ENCODE measurements around the gene TMEM63A. TPM values are rescaled to one million over a fixed set of nuclear protein-coding genes. Genes with fewer than 3 reads are reported as not detected.

Gene TMEM63A
- total RNA-seq, 1 experiment from 2014 or later: 91.7 TPM

DNA sequence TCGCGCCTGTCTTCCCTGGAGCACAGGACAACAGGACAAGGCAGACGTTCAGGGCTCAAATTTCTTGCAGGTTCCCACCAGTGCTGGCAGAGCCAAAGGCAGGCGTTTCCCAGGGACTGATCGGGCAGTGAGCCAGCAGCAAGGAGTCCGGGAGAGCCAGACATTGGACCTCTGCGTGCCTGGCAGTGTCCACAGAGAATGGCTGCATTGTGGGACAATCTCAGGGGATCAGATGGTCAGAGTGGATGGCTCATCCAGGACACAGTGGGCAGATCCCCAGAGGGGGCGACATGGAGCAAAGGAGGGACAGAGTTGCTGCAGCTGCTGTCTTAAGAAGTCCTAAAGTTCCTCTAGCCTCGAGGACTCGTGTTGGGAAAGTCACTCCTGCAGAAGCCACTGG is 4.6 kb downstream of the TMEM63A start:
- no peaks in the 10 kb centered on the region for H3K9me3 Mint-ChIP-seq
- DNase-seq (ENCODE audit: low spot score): peak; percentile 72
- ATAC-seq: peak; percentile 40
- no peak overlapping the region for H3K4me3 Mint-ChIP-seq
- no peaks in the 10 kb centered on the region for H3K27me3 Mint-ChIP-seq (ENCODE audit: low read depth)
- POLR2A ChIA-PET: no interaction called here
- CTCF ChIA-PET: interaction anchor here (0.6 to 7.6 kb wide), 9 partner anchors 9 to 403 kb away, joined by 3 to 94 read pairs (median 6); partner anchors contain the start of gene LEFTY1
- H3K27ac Mint-ChIP-seq: peak overlapping the region; percentile 70; the same call in 1 of the 2 replicates
- peaks cover 34% of the 10 kb centered on the region for H3K36me3 Mint-ChIP-seq
- H3K4me1 Mint-ChIP-seq: peaks cover 55% of the 10 kb centered on the region
- TF ChIP-seq, protein P1, sequence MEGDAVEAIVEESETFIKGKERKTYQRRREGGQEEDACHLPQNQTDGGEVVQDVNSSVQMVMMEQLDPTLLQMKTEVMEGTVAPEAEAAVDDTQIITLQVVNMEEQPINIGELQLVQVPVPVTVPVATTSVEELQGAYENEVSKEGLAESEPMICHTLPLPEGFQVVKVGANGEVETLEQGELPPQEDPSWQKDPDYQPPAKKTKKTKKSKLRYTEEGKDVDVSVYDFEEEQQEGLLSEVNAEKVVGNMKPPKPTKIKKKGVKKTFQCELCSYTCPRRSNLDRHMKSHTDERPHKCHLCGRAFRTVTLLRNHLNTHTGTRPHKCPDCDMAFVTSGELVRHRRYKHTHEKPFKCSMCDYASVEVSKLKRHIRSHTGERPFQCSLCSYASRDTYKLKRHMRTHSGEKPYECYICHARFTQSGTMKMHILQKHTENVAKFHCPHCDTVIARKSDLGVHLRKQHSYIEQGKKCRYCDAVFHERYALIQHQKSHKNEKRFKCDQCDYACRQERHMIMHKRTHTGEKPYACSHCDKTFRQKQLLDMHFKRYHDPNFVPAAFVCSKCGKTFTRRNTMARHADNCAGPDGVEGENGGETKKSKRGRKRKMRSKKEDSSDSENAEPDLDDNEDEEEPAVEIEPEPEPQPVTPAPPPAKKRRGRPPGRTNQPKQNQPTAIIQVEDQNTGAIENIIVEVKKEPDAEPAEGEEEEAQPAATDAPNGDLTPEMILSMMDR (IDR thresholded peaks at IDR 0.05): peak; percentile 47
- no peak for TF ChIP-seq GRHL2 (CRISPR knock-in tag; IDR thresholded peaks at IDR 0.05; ENCODE audit: insufficient replicate concordance, severe bottlenecking)
- TF ChIP-seq, protein P2, sequence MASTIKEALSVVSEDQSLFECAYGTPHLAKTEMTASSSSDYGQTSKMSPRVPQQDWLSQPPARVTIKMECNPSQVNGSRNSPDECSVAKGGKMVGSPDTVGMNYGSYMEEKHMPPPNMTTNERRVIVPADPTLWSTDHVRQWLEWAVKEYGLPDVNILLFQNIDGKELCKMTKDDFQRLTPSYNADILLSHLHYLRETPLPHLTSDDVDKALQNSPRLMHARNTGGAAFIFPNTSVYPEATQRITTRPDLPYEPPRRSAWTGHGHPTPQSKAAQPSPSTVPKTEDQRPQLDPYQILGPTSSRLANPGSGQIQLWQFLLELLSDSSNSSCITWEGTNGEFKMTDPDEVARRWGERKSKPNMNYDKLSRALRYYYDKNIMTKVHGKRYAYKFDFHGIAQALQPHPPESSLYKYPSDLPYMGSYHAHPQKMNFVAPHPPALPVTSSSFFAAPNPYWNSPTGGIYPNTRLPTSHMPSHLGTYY (CRISPR knock-in tag; IDR thresholded peaks at IDR 0.05): no peak
- TF ChIP-seq, protein P3, sequence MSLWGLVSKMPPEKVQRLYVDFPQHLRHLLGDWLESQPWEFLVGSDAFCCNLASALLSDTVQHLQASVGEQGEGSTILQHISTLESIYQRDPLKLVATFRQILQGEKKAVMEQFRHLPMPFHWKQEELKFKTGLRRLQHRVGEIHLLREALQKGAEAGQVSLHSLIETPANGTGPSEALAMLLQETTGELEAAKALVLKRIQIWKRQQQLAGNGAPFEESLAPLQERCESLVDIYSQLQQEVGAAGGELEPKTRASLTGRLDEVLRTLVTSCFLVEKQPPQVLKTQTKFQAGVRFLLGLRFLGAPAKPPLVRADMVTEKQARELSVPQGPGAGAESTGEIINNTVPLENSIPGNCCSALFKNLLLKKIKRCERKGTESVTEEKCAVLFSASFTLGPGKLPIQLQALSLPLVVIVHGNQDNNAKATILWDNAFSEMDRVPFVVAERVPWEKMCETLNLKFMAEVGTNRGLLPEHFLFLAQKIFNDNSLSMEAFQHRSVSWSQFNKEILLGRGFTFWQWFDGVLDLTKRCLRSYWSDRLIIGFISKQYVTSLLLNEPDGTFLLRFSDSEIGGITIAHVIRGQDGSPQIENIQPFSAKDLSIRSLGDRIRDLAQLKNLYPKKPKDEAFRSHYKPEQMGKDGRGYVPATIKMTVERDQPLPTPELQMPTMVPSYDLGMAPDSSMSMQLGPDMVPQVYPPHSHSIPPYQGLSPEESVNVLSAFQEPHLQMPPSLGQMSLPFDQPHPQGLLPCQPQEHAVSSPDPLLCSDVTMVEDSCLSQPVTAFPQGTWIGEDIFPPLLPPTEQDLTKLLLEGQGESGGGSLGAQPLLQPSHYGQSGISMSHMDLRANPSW (CRISPR knock-in tag; conservative IDR thresholded peaks at IDR 0.05; ENCODE audit: low read depth): no peak

DNA sequence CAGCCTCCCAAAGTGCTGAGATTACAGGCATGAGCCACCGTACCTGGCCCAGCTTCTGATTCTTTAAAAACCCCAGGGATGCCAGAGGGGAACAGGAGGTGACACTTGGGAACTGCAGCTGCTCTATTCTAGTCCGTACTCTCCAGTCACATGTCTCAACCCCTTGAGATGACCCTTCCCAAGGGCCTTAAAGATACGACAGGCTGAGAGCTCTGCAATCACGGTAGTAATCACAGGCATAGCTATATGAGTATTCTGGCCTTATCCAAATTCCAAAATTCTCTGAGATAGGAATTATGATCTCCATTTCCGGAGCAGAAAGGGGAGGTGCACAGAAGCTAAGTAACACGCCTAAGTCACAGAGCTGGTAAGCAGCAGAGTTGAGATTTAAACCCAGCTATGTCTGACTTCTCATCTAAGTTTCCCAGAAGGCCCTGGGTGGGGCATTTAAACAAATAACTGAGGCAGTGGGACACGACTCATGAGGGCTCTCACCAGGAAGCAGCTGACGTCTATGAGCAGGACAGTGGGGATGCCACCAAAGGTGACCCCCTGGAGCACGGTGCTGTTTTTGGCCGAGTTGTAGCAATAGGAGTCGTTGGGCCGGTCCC is 5.2 kb downstream of the TMEM63A start:
- TF ChIP-seq, protein P4, sequence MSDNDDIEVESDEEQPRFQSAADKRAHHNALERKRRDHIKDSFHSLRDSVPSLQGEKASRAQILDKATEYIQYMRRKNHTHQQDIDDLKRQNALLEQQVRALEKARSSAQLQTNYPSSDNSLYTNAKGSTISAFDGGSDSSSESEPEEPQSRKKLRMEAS (CRISPR knock-in tag; IDR thresholded peaks at IDR 0.05): no peak
- TF ChIP-seq, protein P5, sequence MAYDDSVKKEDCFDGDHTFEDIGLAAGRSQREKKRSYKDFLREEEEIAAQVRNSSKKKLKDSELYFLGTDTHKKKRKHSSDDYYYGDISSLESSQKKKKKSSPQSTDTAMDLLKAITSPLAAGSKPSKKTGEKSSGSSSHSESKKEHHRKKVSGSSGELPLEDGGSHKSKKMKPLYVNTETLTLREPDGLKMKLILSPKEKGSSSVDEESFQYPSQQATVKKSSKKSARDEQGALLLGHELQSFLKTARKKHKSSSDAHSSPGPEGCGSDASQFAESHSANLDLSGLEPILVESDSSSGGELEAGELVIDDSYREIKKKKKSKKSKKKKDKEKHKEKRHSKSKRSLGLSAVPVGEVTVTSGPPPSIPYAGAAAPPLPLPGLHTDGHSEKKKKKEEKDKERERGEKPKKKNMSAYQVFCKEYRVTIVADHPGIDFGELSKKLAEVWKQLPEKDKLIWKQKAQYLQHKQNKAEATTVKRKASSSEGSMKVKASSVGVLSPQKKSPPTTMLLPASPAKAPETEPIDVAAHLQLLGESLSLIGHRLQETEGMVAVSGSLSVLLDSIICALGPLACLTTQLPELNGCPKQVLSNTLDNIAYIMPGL (CRISPR knock-in tag; IDR thresholded peaks at IDR 0.05): no peak
- TF ChIP-seq ETV6 (CRISPR knock-in tag; IDR thresholded peaks at IDR 0.05) (no peak), ZNF219 (CRISPR knock-in tag; IDR thresholded peaks at IDR 0.05; ENCODE audit: borderline replicate concordance) (no peak)
- TF ChIP-seq, protein P6, sequence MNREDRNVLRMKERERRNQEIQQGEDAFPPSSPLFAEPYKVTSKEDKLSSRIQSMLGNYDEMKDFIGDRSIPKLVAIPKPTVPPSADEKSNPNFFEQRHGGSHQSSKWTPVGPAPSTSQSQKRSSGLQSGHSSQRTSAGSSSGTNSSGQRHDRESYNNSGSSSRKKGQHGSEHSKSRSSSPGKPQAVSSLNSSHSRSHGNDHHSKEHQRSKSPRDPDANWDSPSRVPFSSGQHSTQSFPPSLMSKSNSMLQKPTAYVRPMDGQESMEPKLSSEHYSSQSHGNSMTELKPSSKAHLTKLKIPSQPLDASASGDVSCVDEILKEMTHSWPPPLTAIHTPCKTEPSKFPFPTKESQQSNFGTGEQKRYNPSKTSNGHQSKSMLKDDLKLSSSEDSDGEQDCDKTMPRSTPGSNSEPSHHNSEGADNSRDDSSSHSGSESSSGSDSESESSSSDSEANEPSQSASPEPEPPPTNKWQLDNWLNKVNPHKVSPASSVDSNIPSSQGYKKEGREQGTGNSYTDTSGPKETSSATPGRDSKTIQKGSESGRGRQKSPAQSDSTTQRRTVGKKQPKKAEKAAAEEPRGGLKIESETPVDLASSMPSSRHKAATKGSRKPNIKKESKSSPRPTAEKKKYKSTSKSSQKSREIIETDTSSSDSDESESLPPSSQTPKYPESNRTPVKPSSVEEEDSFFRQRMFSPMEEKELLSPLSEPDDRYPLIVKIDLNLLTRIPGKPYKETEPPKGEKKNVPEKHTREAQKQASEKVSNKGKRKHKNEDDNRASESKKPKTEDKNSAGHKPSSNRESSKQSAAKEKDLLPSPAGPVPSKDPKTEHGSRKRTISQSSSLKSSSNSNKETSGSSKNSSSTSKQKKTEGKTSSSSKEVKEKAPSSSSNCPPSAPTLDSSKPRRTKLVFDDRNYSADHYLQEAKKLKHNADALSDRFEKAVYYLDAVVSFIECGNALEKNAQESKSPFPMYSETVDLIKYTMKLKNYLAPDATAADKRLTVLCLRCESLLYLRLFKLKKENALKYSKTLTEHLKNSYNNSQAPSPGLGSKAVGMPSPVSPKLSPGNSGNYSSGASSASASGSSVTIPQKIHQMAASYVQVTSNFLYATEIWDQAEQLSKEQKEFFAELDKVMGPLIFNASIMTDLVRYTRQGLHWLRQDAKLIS (CRISPR knock-in tag; IDR thresholded peaks at IDR 0.05; ENCODE audit: borderline replicate concordance): no peak
- CTCF ChIA-PET: interaction anchor here (1.1 to 7.6 kb wide), 6 partner anchors 12 to 402 kb away, joined by 3 to 94 read pairs (median 10); partner anchors contain the start of gene LEFTY1
- no peak for DNase-seq (ENCODE audit: low spot score)
- no peaks in the 10 kb centered on the region for H3K9me3 Mint-ChIP-seq
- POLR2A ChIA-PET: no interaction called here
- H3K27me3 Mint-ChIP-seq (ENCODE audit: low read depth): no peaks in the 10 kb centered on the region
- H3K4me3 Mint-ChIP-seq: no peak overlapping the region
- H3K36me3 Mint-ChIP-seq: peaks cover 35% of the 10 kb centered on the region
- H3K4me1 Mint-ChIP-seq: peaks cover 56% of the 10 kb centered on the region
- no peak for ATAC-seq
- H3K27ac Mint-ChIP-seq: 0 out of 2 replicates have a peak overlapping the region, but pooled peaks have one; percentile 23
